OCI-LY7 (cell line): Measurements from ENCODE around the gene HDAC9. TPM values are rescaled to one million over a fixed set of nuclear protein-coding genes. Genes with fewer than 3 reads are reported as not detected.

Experiments
- BruUV-seq: library from RNA; stranded (reverse); fragments of 400-500 nt; replicated peaks from 2 replicates; lab custom pipeline; 2021; lab: Mats Ljungman, UMichigan
- CTCF ChIA-PET: fragments of 300-600 bp; sonication (Branson Sonifier 250); formaldehyde crosslinking; loops from one replicate; lab custom pipeline; 2022; ENCODE audit warnings: antibody characterized with exemption; ENCODE audit not compliant: unreplicated experiment; lab: Charles Lee
- POLR2A ChIA-PET: fragments of 300-600 bp; sonication (Branson Sonifier 250); formaldehyde crosslinking; loops from one replicate; lab custom pipeline; 2022; ENCODE audit warnings: antibody characterized with exemption; lab: Charles Lee
- DNase-seq: peaks from one replicate; pipeline ENCODE4 v3.0.0-alpha.2; 2015; ENCODE audit warnings: low spot score
- H2AFZ ChIP-seq: fragments of 200-600 bp; sonication (generic), shearing (Covaris generic); 2 replicates; pipeline ENCODE4 v1.6.1; 2014; ENCODE audit warnings: mild to moderate bottlenecking, antibody characterized with exemption, low read length, moderate library complexity
- H3K27ac ChIP-seq: fragments of 200-600 bp; sonication (generic); 2 replicates; pipeline ENCODE4 v1.5.1; 2014; ENCODE audit warnings: mixed run types, low read depth, mild to moderate bottlenecking, moderate library complexity, low read length, inconsistent platforms; ENCODE audit not compliant: poor library complexity, severe bottlenecking
- H3K36me3 ChIP-seq: fragments of 200-600 bp; sonication (generic); 2 replicates; pipeline ENCODE4 v1.6.1; 2014; ENCODE audit warnings: mild to moderate bottlenecking, antibody characterized with exemption, low read length, moderate library complexity, mixed read lengths; ENCODE audit not compliant: insufficient read depth
- H3K4me1 ChIP-seq: fragments of 200-600 bp; sonication (generic); 2 replicates; pipeline ENCODE4 v1.5.1; 2014; ENCODE audit warnings: mild to moderate bottlenecking, low read length; ENCODE audit not compliant: insufficient read depth, poor library complexity, severe bottlenecking
- H3K4me2 ChIP-seq: fragments of 200-600 bp; sonication (generic); 2 replicates; pipeline ENCODE4 v1.6.1; 2014; ENCODE audit warnings: mild to moderate bottlenecking, low read length
- H3K4me3 ChIP-seq: fragments of 200-600 bp; sonication (generic); 2 replicates; pipeline ENCODE4 v1.5.1; 2014; ENCODE audit warnings: mild to moderate bottlenecking, low read depth, low read length; ENCODE audit not compliant: poor library complexity, severe bottlenecking
- H3K79me2 ChIP-seq: fragments of 200-600 bp; sonication (generic); 2 replicates; pipeline ENCODE4 v1.6.1; 2016; ENCODE audit warnings: low read depth, mild to moderate bottlenecking, low read length, moderate library complexity, mixed read lengths; ENCODE audit not compliant: insufficient read depth
- H3K9me2 ChIP-seq: fragments of 200-600 bp; sonication (generic); 2 replicates; pipeline ENCODE4 v1.6.1; 2016; ENCODE audit warnings: mild to moderate bottlenecking, low read length, mixed read lengths; ENCODE audit not compliant: insufficient read depth
- H3K9me3 ChIP-seq: fragments of 200-600 bp; sonication (generic); 2 replicates; pipeline ENCODE4 v1.6.1; 2014; ENCODE audit warnings: mild to moderate bottlenecking, mixed run types, low read length, mixed read lengths
- H4K20me1 ChIP-seq: fragments of 200-600 bp; sonication (generic); 2 replicates; pipeline ENCODE4 v1.6.1; 2014; ENCODE audit warnings: mild to moderate bottlenecking, antibody characterized with exemption, low read length, moderate library complexity, mixed read lengths; ENCODE audit not compliant: insufficient read depth
- EZH2phosphoT487 ChIP-seq: fragments of 200-600 bp; sonication (generic); IDR thresholded peaks from 2 replicates; pipeline ENCODE4 v1.6.1; 2018; ENCODE audit warnings: low read depth, borderline replicate concordance, mild to moderate bottlenecking, mixed run types, antibody characterized with exemption, low read length, moderate library complexity, mixed read lengths
- intact Hi-C: fragments of 100-400 bp; cut with micrococcal nuclease; formaldehyde crosslinking; loops from one replicate; pipeline ENCODE4 v1.10.0; 2022; ENCODE audit not compliant: unreplicated experiment
- total RNA-seq, 2 experiments: library from RNA; depleted of rRNA in 1 of 2; stranded (reverse); fragments of >200 nt in 1 of 2; shearing (Covaris generic) in 1 of 2; gene quantifications; 2 replicates each; pipeline ENCODE4 v1.2.3, GENCODE V29; 2014 to 2022
- TF ChIP-seq, protein P1 (sequence below): fragments of 200-600 bp; sonication (generic); conservative IDR thresholded peaks from 2 replicates; pipeline ENCODE4 v1.5.1; 2014; ENCODE audit warnings: mild to moderate bottlenecking, antibody characterized with exemption, low read length, moderate library complexity, mixed read lengths

Gene HDAC9
- total RNA-seq, 2 experiments from 2014 or later, result 58.8 to 91.7 TPM

GRCh38 chr7:19017374-19017773 is 521.8 kb downstream of the HDAC9 start:
- POLR2A ChIA-PET, result interaction anchor here (0.7 kb wide), 1 partner anchor 97 kb away, joined by 4 read pairs; no protein-coding TSS in a partner anchor
- Histone ChIP-seq H3K9me2 (no peaks in the 10 kb centered on the region), H3K36me3 (no peaks in the 10 kb centered on the region), H2AFZ (no peak overlapping the region), H4K20me1 (no peaks in the 10 kb centered on the region), H3K79me2 (no peaks in the 10 kb centered on the region), H3K4me1 (no peaks in the 10 kb centered on the region), H3K4me3 (no peak overlapping the region), H3K27ac (no peak overlapping the region), H3K4me2 (no peak overlapping the region), H3K9me3 (no peaks in the 10 kb centered on the region)
- no peak for TF ChIP-seq EZH2phosphoT487
- TF ChIP-seq, protein P1, sequence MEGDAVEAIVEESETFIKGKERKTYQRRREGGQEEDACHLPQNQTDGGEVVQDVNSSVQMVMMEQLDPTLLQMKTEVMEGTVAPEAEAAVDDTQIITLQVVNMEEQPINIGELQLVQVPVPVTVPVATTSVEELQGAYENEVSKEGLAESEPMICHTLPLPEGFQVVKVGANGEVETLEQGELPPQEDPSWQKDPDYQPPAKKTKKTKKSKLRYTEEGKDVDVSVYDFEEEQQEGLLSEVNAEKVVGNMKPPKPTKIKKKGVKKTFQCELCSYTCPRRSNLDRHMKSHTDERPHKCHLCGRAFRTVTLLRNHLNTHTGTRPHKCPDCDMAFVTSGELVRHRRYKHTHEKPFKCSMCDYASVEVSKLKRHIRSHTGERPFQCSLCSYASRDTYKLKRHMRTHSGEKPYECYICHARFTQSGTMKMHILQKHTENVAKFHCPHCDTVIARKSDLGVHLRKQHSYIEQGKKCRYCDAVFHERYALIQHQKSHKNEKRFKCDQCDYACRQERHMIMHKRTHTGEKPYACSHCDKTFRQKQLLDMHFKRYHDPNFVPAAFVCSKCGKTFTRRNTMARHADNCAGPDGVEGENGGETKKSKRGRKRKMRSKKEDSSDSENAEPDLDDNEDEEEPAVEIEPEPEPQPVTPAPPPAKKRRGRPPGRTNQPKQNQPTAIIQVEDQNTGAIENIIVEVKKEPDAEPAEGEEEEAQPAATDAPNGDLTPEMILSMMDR, result no peak; the same call in 1 of the 2 replicates
- no peak for DNase-seq
- intact Hi-C loops, result no loop called here
- CTCF ChIA-PET, result no interaction called here
- no TSS peak for BruUV-seq

GRCh38 chr7:19020062-19020461 is 524.5 kb downstream of the HDAC9 start:
- DNase-seq, result no peak
- BruUV-seq, result no TSS peak
- no peaks in the 10 kb centered on the region for H3K36me3 ChIP-seq
- H4K20me1 ChIP-seq, result no peaks in the 10 kb centered on the region
- no peak overlapping the region for H3K4me3 ChIP-seq
- no peaks in the 10 kb centered on the region for H3K4me1 ChIP-seq
- CTCF ChIA-PET, result no interaction called here
- no peak overlapping the region for H3K4me2 ChIP-seq
- H3K79me2 ChIP-seq, result no peaks in the 10 kb centered on the region
- no peak overlapping the region for H3K27ac ChIP-seq
- H3K9me2 ChIP-seq, result no peaks in the 10 kb centered on the region
- intact Hi-C loops, result no loop called here
- H2AFZ ChIP-seq, result no peak overlapping the region
- no peaks in the 10 kb centered on the region for H3K9me3 ChIP-seq
- TF ChIP-seq, protein P1, result no peak
- no peak for TF ChIP-seq EZH2phosphoT487
- POLR2A ChIA-PET, result no interaction called here

DNA sequence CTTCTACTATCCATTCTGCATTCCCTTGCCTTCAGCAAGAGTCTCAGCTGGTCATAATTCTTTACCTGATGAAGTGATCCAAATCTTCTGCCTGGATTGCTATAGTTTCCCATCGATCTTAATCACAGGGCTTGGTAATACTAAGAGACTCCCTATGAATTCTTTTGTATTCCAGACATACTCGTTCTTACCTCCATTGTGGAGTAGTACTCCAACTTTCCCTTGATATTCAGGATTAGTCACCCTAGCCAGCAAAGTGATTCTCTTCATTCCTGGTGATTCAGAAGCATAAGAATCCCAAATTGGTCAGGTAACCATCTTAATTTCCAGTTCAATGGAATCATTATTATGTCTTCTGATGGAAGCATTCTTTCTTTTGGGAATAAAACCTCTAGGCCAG is 525.2 kb downstream of the HDAC9 start:
- Histone ChIP-seq H3K9me2 (no peaks in the 10 kb centered on the region), H3K4me1 (no peaks in the 10 kb centered on the region), H3K4me3 (no peak overlapping the region), H3K27ac (no peak overlapping the region), H3K36me3 (no peaks in the 10 kb centered on the region), H4K20me1 (no peaks in the 10 kb centered on the region), H3K9me3 (no peaks in the 10 kb centered on the region), H2AFZ (no peak overlapping the region), H3K79me2 (no peaks in the 10 kb centered on the region), H3K4me2 (no peak overlapping the region)
- no TSS peak for BruUV-seq
- no peak for DNase-seq
- ChIA-PET POLR2A (no interaction called here), CTCF (no interaction called here)
- intact Hi-C loops, result no loop called here
- TF ChIP-seq, protein P1, result no peak
- TF ChIP-seq EZH2phosphoT487, result no peak
